Ureter (tissue), 1 donor: Measurements from ENCODE around the gene USP24. TPM values are rescaled to one million over a fixed set of nuclear protein-coding genes. Genes with fewer than 3 reads are reported as not detected.
"Not testable (repeated sequence)": the region's sequence is repeated elsewhere in the genome, so short reads cannot be mapped to it uniquely, and the experiment has no call there.

Source experiments
- DNase-seq: peaks from one replicate; pipeline ENCODE4 v3.0.0-alpha.2; 2020; ENCODE audit warnings: low spot score
- total RNA-seq: library from RNA; stranded (reverse); gene quantifications from one replicate; pipeline ENCODE4 v1.2.4, GENCODE V29; 2023
- donor health status: DM: yes; HTN: yes; CAD: no.

USP24 gene
- total RNA-seq, 1 donor from 2014 or later, result 58.2 TPM

GRCh38 chr1:55120538-55120937 is 94.6 kb downstream of the USP24 start:
- no peak for DNase-seq

DNA sequence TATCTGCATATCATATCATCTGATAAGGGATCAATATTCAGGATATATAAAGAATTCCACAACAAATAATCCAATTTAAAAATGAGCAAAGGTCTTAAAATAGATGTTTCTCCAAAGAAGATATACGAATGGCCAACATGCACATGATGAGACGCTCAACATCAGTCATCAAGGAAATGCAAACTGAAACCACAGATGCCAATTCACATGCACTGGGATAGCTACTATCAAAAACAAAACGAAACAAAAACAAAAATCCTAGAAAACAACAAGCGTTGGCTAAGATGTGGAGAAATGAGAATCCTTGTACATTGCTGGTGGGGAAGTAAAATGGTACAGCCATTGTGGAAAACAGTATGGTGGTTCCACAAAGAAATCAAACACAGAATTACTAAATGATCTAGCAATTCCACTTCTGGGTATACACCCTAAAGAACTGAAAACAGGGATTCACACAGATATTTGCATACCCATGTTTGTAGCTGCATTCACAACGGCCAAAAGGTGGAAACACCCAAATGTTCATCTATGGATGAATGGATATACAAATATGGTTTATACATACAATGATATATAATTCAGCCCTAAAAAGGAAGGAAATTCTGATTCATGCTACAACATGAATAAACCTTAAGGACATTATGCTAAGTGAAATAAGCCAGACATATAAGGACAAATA is 96.4 kb downstream of the USP24 start:
- no peak for DNase-seq

DNA sequence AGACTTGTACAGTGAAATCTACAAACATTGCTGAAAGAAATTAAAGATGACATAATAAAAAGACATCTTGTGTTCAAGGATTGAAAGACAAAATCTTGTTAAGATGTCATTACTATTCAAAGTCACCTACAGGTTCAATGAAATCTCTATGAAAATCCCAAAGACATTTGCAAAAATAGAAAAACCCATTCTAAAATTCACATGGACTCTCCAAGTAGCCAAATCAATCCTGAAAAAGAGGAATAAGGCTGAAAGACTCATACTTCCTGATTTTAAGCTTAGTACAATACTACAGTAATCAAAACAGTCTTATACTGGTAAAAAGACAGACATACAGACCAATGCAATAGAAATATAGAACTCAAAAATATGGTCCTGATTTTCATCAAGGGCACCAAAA is 97.2 kb downstream of the USP24 start:
- DNase-seq, result no peak

DNA sequence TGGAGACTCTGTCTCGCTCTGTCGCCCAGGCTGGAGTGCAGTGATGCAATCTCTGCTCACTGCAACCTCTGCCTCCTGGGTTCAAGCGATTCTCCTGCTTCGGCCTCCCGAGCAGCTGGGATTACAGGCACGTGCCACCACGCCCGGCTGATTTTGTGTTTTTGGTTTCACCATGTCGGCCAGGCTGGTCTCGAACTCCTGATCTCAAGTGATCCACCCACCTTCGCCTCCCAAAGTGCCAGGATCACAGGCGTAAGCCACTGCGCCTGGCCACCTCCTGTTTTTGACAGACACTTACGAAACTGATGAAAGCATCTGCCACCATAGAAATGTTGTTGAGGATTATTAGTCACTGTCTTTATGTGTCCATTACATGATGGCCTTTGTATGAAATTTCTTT is 106.2 kb downstream of the USP24 start:
- not testable (repeated sequence) for DNase-seq

- DNase-seq, result no peak
These were observed 108.1 kb downstream of the USP24 start for GRCh38 chr1:55107101-55107500.

GRCh38 chr1:55103891-55104290 is 111.3 kb downstream of the USP24 start:
- no peak for DNase-seq

- no peak for DNase-seq
These were observed 120.1 kb downstream of the USP24 start for GRCh38 chr1:55095095-55095494.

DNA sequence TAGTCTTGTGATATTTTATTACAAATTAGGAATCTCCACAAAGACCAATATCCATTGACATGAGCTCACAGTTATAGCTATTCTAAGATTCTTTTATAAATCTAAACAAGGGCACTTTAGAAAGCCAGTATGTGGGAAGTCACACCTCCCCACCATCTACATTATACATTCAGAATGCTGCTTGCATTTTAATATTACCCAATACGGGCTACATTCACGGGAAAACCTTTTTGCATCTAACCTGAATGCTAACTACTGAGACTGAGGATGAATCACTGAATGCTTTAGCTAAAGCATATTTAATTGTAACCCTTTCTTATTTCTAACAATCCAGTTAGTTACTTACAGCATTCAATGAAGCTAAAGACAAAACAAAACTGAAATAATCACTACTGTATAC is 122.7 kb downstream of the USP24 start:
- DNase-seq, result no peak

- DNase-seq, result no peak
These were observed 125.5 kb downstream of the USP24 start for GRCh38 chr1:55089683-55090082.

GRCh38 chr1:55088413-55088812 is 126.8 kb downstream of the USP24 start:
- no peak for DNase-seq

DNA sequence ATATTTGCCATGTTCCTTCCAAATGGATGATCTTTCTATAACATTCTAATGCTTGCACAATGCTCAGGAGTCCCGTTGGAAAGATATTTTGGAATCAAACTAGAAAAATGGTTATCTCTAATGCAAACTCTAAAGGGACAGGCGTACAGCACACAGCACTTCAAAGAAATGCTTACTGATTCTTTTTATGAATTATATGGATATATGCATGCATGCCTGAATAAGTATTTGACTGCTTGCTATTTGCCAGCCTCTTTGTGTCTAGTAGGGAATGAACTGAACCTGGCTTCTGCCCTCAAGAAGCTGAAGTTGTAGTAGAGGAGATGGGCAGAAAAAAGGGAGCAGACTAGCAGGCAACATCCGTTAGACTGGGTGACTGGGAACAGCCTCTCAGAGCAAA is 127.7 kb downstream of the USP24 start:
- DNase-seq, result no peak

DNA sequence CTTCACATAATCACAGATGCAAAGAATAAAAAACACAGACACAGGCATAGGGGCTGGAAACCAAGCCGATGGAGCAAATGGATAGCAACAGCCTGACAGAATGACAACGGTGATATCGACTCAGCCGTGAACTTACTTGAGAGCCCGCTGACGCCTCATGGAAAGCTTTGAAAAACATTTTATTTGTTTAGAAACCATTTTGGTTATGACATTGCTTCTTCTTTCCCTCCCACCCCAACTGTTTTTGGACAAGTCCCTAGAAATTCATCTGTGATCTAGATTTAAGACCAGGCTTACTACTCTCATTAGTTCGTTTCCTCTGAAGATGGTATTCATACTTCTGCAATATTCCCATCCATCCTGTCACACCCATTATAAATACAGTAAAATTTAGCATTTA is 130.9 kb downstream of the USP24 start:
- no peak for DNase-seq

DNA sequence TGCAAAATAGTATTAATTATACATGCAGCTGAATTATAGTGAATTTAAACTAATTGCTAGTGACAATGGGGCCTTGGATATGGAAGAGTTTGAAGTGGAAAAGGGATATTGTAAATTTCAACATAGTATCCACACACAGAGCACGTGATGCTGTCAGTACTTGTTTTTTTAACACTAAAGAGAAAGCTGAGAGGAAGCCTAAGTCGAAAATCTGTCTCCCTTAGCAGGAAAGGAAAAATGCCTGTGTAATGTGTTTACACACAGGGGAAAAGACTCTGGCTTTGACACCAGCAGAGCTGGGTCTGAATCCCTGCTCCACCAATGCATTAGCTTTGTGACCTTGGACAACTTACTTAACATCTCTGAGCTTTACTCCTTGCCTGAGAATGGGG is 133.3 kb downstream of the USP24 start:
- DNase-seq, result no peak

- DNase-seq, result no peak
These were observed 133.8 kb downstream of the USP24 start for GRCh38 chr1:55081188-55081904.

- no peak for DNase-seq
These were observed 135.5 kb downstream of the USP24 start for GRCh38 chr1:55079651-55080050.

- DNase-seq, result no peak
These were observed 136.7 kb downstream of the USP24 start for GRCh38 chr1:55078470-55078869.

DNA sequence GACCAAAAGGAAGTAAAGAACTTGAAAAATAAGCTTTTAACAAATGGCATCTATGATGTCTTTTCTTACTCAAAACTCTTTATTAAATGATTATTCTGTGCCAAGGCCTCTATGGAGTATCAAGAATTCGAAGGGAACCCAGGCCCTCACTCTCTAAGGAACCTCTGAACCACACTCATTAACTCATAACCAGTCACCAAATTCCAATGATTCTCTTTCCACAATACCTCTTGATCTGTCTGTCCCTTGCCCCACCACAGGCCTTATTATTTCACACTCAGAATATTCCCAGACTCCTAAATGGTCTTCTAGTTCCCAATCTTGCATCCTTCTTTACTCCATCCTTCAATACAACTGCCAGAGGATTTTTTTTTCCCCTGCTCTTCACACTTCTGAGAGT is 138.8 kb downstream of the USP24 start:
- DNase-seq, result no peak

- no peak for DNase-seq
These were observed 140.7 kb downstream of the USP24 start for GRCh38 chr1:55074455-55074854.

DNA sequence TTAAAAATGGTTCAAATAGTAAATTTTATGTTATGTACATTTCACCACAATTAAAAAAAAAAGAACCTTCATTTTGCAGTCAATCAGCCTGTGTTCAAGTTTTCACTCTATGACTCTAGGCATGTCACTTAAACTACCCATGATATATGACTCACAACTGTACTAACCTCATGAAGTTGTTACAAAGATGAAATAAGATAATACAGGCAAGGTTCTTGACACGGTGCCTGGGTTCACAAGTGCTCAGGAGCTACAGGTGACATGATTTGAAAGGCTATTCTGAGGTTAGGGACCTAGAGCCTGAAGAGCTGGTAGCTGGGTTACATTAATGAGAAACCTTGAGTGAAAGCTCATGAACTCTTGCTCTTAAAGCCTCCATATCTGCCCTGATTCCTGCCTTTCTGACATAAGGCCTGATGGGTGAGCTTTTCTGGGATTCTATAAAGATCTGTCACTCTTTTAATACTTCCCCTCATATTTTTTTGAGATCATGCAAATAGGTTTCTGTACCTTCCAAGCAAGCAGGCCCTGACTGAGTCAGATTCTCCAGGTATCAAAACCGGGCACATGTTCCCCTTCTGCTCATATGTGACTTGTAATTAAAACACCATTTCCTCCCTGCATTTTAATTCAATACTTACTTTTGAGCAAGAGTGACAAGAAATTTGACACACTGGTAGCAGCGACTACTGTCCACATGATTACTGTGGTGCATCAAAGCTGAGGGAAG is 141.8 kb downstream of the USP24 start:
- no peak for DNase-seq

DNA sequence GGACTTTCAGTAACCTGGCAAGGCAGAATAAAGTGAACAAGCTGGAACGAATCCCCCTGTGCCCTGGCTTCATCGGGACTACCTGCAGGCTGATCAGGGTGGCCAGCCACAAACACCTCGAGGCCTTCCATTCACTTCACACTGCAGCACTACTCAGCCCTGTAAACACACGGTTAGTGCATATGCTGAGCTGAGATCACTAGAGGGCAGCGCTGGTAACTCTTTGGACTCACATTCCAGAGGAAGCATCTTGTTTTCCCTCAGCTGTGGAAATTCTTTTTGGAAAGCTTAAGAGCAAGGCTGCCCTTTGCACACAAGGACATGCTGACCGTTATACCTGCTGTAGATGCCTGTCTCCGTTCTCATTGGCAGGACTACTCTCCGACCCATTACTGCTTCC is 143.7 kb downstream of the USP24 start:
- DNase-seq, result no peak

- no peak for DNase-seq
These were observed 144.6 kb downstream of the USP24 start for GRCh38 chr1:55070293-55071164.

GRCh38 chr1:55069280-55069679 is 145.9 kb downstream of the USP24 start:
- DNase-seq, result no peak
